ENCODE measurements around the gene PRM1. TPM values are rescaled to one million over a fixed set of nuclear protein-coding genes. Genes with fewer than 3 reads are reported as not detected.

Gene PRM1
- total and polyA plus RNA-seq, 2 of the 13 experiments (the other 11 are each of a cell fraction or from before 2014, with no cell fraction given) = not detected

DNA sequence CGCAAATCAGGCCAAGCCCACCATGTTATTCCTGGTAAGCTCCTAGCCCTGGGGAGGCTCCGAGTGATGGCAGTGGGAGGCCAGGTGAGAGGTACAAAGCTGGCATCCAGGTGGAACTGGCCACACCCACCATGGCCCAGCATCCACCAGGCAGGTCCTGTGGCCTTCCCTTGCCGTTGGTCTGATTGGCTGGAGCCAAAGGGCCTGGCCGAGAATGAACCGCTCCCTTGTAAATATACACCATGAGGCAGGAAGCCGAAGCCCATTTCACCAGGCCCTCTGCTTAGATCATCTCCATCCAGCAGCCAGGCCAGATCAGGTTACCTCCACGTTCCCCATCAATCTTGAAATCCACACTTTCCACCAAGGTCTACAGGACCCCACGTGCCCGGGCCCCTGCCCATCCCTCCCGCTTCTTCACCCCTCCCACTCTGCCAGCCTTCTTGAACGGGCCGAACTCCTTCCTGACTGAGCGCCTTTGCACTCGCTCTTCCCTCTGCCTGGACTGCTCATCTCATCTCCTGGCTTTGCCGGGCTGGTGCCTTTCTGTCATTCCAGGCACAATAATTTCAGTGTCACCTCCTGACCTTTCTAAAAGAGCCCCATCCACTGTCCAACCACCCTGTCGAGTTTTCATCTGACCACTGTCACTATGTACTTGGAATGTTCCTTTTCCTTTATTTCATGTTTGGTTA lies 30.9 kb downstream of the PRM1 start (continued):
- TF ChIP-seq POLR2G (IDR thresholded peaks at IDR 0.05; ENCODE audit: low read depth, low read length) (peak; percentile 53), ZNF563 (CRISPR knock-in tag; IDR thresholded peaks at IDR 0.05) (0 out of 2 replicates have a peak, but pooled peaks have one; percentile 17), ZNF564 (CRISPR knock-in tag; IDR thresholded peaks at IDR 0.05) (0 out of 2 replicates have a peak, but pooled peaks have one; percentile 3), ZNF709 (CRISPR knock-in tag; IDR thresholded peaks at IDR 0.05) (no peak), RXRA (CRISPR knock-in tag; IDR thresholded peaks at IDR 0.05) (peak; percentile 49; the same call in 1 of the 2 replicates), NRL (CRISPR knock-in tag; IDR thresholded peaks at IDR 0.05; ENCODE audit: borderline replicate concordance) (peak; percentile 73; the same call in 1 of the 2 replicates), RNF2 (conservative IDR thresholded peaks at IDR 0.05; ENCODE audit: low read depth) (no peak), KDM3A (CRISPR knock-in tag; IDR thresholded peaks at IDR 0.05; ENCODE audit: low read depth) (0 out of 2 replicates have a peak, but pooled peaks have one; percentile 28), POLR2AphosphoS2 (IDR thresholded peaks at IDR 0.05; ENCODE audit: low read depth, low read length) (peak; percentile 3; the same call in 1 of the 2 replicates)
- TF ChIP-seq, protein P1, sequence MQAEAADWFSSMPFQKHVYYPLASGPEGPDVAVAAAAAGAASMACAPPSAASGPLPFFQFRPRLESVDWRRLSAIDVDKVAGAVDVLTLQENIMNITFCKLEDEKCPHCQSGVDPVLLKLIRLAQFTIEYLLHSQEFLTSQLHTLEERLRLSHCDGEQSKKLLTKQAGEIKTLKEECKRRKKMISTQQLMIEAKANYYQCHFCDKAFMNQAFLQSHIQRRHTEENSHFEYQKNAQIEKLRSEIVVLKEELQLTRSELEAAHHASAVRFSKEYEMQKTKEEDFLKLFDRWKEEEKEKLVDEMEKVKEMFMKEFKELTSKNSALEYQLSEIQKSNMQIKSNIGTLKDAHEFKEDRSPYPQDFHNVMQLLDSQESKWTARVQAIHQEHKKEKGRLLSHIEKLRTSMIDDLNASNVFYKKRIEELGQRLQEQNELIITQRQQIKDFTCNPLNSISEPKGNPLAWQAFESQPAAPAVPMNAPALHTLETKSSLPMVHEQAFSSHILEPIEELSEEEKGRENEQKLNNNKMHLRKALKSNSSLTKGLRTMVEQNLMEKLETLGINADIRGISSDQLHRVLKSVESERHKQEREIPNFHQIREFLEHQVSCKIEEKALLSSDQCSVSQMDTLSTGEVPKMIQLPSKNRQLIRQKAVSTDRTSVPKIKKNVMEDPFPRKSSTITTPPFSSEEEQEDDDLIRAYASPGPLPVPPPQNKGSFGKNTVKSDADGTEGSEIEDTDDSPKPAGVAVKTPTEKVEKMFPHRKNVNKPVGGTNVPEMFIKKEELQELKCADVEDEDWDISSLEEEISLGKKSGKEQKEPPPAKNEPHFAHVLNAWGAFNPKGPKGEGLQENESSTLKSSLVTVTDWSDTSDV (CRISPR knock-in tag; IDR thresholded peaks at IDR 0.05) = no peak
